Kidney (tissue), 14 donors: ENCODE measurements around the gene SMIM24. TPM values are rescaled to one million over a fixed set of nuclear protein-coding genes. Genes with fewer than 3 reads are reported as not detected.

Experiments used
- DNase-seq, 5 donors: peaks; one replicate each; pipeline ENCODE4 v3.0.0-alpha.2; 2013 to 2020
- FAIRE-seq: peaks from 2 replicates; lab custom pipeline; 2012; peaks lifted over from hg19 to GRCh38; lab: Jason Lieb, UNC
- H3K27ac ChIP-seq, 2 donors: one replicate each; pipeline ENCODE4 v1.7.0; 2013; ENCODE audit warnings: low read depth in 2 of 2, low read length in 2 of 2, inconsistent platforms in 1 of 2
- H3K27me3 ChIP-seq: one replicate; pipeline ENCODE4 v1.7.1; 2013; ENCODE audit warnings: low read length, inconsistent platforms; ENCODE audit not compliant: control insufficient read depth, insufficient read depth
- H3K36me3 ChIP-seq, 3 donors: one replicate each; pipeline versions ENCODE4 v1.7.0 to v1.7.1; 2013; ENCODE audit warnings: low read length in 3 of 3, control low read depth in 1 of 3, inconsistent platforms in 1 of 3; ENCODE audit not compliant: insufficient read depth in 3 of 3, control insufficient read depth in 2 of 3
- H3K4me1 ChIP-seq, 3 donors: one replicate each; pipeline versions ENCODE4 v1.7.0 to v1.7.1; 2013; ENCODE audit warnings: low read length in 3 of 3, inconsistent platforms in 1 of 3, low read depth in 1 of 3; ENCODE audit not compliant: control insufficient read depth in 2 of 3, insufficient read depth in 2 of 3
- H3K4me3 ChIP-seq, 3 donors: one replicate each; pipeline versions ENCODE4 v1.7.0 to v1.8.1; 2013; ENCODE audit warnings: low read length in 3 of 3, control low read depth in 1 of 3, inconsistent platforms in 1 of 3
- H3K9ac ChIP-seq, 3 donors: one replicate each; pipeline versions ENCODE4 v1.7.0 to v1.7.1; 2013; ENCODE audit warnings: low read length in 3 of 3, control low read depth in 1 of 3, inconsistent platforms in 1 of 3
- H3K9me3 ChIP-seq, 3 donors: one replicate each; pipeline versions ENCODE4 v1.7.0 to v1.7.1; 2013; ENCODE audit warnings: low read length in 3 of 3, control low read depth in 1 of 3, inconsistent platforms in 1 of 3; ENCODE audit not compliant: control insufficient read depth in 2 of 3, insufficient read depth in 1 of 3
- intact Hi-C: fragments of 100-400 bp; cut with DNase I; formaldehyde crosslinking; loops from one replicate; pipeline ENCODE4 v1.11.1; 2022
- polyA plus RNA-seq: library from polyadenylated mRNA; stranded (reverse); fragments of 350-450 nt; fragmentation: Illumina TruSeq; extraction: RNeasy Lipid Tissue Mini Kit (QIAGEN cat#74804); gene quantifications from one replicate; pipeline ENCODE4 v1.2.3, GENCODE V29; 2014; ENCODE audit warnings: low read depth, low replicate concordance; ENCODE audit not compliant: insufficient read depth
- total RNA-seq: library from RNA; stranded (reverse); fragmentation: NEBNext Ultra II Directional; extraction: Animal tissue kit (Norgen Biotek cat#: 25700); gene quantifications from one replicate; pipeline ENCODE4 v1.2.1, GENCODE V29; 2021
- TF ChIP-seq, protein P1 (sequence below): IDR thresholded peaks from 3 replicates; pipeline ENCODE4 v1.5.1; 2012; ENCODE audit warnings: mild to moderate bottlenecking, moderate library complexity, borderline replicate concordance; ENCODE audit not compliant: insufficient read depth; ENCODE audit errors: extremely low read depth
- donor health status: control.
- donor health status: control.
- donor health status: control.
- donor health status: control.
- donor health status: control.
- donor health status: DM: yes; HTN: yes; CAD: no.
- donor health status: Normal renal cell carcinoma (clear cell type).

The SMIM24 gene
- total and polyA plus RNA-seq, 2 donors from 2014 or later: 49.8 to 1,108 TPM

DNA sequence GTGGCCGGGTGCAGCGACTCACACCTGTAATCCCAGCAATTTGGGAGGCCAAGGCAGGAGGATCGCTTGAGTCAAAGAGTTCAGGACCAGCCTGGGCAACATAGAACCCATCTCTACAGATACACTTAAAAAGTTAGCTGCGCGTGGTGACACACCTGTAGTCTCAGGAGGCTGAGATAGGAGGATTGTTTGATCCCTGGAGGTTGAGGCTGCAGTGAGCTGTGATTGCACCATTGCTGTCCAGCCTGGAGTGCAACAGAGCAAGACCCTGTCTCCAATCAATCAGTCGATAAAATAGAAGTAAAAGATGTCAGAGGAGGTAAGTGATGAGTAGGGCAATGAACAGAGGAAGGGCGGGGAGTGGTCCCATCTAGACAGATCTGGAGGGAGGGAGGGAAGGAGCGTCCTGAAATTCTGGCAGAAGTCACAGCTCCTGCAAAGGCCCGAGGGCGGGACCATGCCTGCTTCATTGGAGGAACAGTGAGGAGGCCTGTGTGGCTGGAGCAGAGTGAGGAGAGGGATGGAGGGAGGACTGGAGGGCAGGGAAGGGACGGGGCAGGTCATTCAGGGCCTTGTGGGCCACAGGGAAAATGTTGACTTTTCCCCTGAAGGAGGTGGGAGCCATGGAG is 9.7 kb downstream of the SMIM24 start:
- TF ChIP-seq, protein P1, sequence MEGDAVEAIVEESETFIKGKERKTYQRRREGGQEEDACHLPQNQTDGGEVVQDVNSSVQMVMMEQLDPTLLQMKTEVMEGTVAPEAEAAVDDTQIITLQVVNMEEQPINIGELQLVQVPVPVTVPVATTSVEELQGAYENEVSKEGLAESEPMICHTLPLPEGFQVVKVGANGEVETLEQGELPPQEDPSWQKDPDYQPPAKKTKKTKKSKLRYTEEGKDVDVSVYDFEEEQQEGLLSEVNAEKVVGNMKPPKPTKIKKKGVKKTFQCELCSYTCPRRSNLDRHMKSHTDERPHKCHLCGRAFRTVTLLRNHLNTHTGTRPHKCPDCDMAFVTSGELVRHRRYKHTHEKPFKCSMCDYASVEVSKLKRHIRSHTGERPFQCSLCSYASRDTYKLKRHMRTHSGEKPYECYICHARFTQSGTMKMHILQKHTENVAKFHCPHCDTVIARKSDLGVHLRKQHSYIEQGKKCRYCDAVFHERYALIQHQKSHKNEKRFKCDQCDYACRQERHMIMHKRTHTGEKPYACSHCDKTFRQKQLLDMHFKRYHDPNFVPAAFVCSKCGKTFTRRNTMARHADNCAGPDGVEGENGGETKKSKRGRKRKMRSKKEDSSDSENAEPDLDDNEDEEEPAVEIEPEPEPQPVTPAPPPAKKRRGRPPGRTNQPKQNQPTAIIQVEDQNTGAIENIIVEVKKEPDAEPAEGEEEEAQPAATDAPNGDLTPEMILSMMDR: no peak
- Histone ChIP-seq H3K9ac (no peak overlapping the region), H3K27ac (no peak overlapping the region), H3K4me3 (no peak overlapping the region), H3K36me3 (peaks cover 0 to 6% (median 3%) of the 10 kb centered on the region in 3 donors), H3K4me1 (peaks cover 0 to 17% (median 5%) of the 10 kb centered on the region in 3 donors), H3K9me3 (no peaks in the 10 kb centered on the region), H3K27me3 (no peaks in the 10 kb centered on the region)
- intact Hi-C loops: loop anchor here (10.0 kb wide), 1 partner anchor 146 kb away; no protein-coding TSS in a partner anchor
- no peak for DNase-seq
- FAIRE-seq: no peak

DNA sequence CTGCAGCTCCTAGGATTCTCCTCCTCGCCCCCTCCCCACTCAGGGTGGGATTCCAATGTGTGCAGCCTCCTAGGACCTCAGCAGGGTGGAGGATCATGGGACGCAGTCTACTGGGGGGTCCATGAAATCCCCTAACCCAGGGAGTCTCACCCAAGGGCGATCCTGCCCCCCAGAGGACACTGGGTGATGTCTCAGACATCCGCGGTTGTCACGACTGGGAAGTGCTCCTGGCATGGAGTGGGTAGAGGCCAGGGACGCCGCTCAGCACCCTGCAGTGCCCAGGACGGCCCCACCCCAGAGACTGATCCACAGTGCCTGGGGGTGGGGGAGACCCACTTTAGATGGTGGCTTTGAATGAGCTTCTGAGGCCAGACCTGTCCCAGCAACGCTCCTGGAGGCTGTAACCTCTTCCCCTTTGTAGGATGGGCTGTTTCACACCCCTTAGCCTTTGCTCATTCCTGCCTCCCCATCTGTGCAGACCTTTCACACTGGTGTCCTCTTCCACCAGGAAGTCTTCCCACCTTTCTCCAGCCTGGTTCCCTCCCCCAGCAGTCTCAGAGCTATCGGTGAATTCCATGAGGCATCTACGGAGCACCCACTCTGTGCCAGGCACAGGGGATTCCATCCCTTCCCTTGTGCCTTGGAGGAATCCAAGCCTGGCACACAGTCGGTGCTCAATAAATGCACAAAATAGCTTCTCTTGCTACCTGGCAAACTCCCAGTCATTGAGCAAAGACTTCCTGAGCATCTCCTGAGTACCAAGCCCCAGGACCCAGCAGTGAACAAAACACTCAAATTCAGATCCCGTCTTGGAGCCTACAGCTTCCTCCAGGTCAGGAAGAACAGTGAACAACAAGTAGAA is 10.5 kb downstream of the SMIM24 start:
- H3K27me3 ChIP-seq: no peaks in the 10 kb centered on the region
- H3K27ac ChIP-seq: no peak overlapping the region
- H3K9me3 ChIP-seq: no peaks in the 10 kb centered on the region
- TF ChIP-seq, protein P1: no peak
- peaks cover 0 to 6% (median 3%) of the 10 kb centered on the region in 3 donors for H3K36me3 ChIP-seq
- FAIRE-seq (no peak), DNase-seq (no peak)
- intact Hi-C loops: loop anchor here (10.0 kb wide), 1 partner anchor 145 kb away; no protein-coding TSS in a partner anchor
- H3K9ac ChIP-seq: no peak overlapping the region
- no peak overlapping the region for H3K4me3 ChIP-seq
- peaks cover 0 to 12% (median 5%) of the 10 kb centered on the region in 3 donors for H3K4me1 ChIP-seq

DNA sequence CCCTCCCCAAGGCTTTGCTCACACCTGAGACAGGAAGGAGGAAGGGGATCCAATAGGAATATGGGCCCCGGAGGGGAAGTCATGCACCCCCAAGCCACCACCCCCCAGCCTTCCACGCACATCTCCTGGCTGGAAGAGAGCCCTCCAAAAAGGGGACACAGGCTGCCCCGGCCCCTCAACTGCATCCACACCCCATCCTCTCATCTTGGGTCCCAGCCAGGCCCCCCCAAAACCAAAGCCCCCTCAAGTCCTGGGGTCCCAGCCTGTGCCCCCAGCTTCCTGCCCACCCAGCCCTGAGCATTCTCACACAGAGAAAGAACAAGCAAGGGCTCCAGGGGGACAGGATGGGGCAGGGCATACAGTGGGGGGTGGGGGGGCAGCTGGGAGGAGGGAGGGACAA is 12.1 kb downstream of the SMIM24 start:
- no peaks in the 10 kb centered on the region for H3K9me3 ChIP-seq
- H3K36me3 ChIP-seq: no peaks in the 10 kb centered on the region
- no peak overlapping the region for H3K9ac ChIP-seq
- no peak for DNase-seq
- TF ChIP-seq, protein P1: no peak
- no peak overlapping the region for H3K27ac ChIP-seq
- peaks cover 0 to 7% (median 0%) of the 10 kb centered on the region in 3 donors for H3K4me1 ChIP-seq
- no peak overlapping the region for H3K4me3 ChIP-seq
- H3K27me3 ChIP-seq: no peaks in the 10 kb centered on the region
- no peak for FAIRE-seq
- intact Hi-C loops: no loop called here
